DND-41 (cell line): ENCODE results near the gene PIP4K2A.

Experiments used
- CTCF ChIP-seq: IDR thresholded peaks from 2 replicates; pipeline ENCODE4 v1.5.1; 2012; ENCODE audit warnings: borderline replicate concordance, low read length, moderate library complexity, mild to moderate bottlenecking; ENCODE audit not compliant: poor library complexity, severe bottlenecking; ENCODE audit errors: extremely low read depth
- EZH2 ChIP-seq: IDR thresholded peaks from 3 replicates; pipeline ENCODE4 v1.6.1; 2012; ENCODE audit warnings: borderline replicate concordance, low read depth, mild to moderate bottlenecking, moderate library complexity, low read length, inconsistent platforms; ENCODE audit not compliant: severe bottlenecking

- no peak for TF ChIP-seq CTCF
- TF ChIP-seq EZH2 = no peak
These were observed 94.1 kb downstream of the PIP4K2A start for GRCh38 chr10:22620140-22620857.
